CD14-positive monocyte (primary cell): ENCODE results near the gene CLDN20. TPM values are rescaled to one million over a fixed set of nuclear protein-coding genes. Genes with fewer than 3 reads are reported as not detected.

Source experiments
- DNase-seq, 3 donors: peaks; one replicate each; pipeline ENCODE4 v3.0.0-alpha.2; 2011 to 2022
- H2AFZ ChIP-seq: 2 replicates; pipeline ENCODE4 v1.6.0; 2012; ENCODE audit warnings: mild to moderate bottlenecking, low read depth, low read length, inconsistent platforms; ENCODE audit not compliant: insufficient read depth, poor library complexity, severe bottlenecking
- H3K27ac ChIP-seq, 2 donors: 1 replicate in 1 of 2; 2 replicates in 1 of 2; pipeline ENCODE4 v1.5.1; 2012 to 2013; ENCODE audit warnings: low read length in 2 of 2, control low read depth in 1 of 2, inconsistent platforms in 1 of 2, low read depth in 1 of 2, mild to moderate bottlenecking in 1 of 2
- H3K27me3 ChIP-seq, 2 donors: one replicate each; pipeline versions ENCODE4 v1.6.0 to v1.6.1; 2011 to 2013; ENCODE audit warnings: low read length in 2 of 2; ENCODE audit not compliant: control insufficient read depth in 2 of 2, insufficient read depth in 2 of 2
- H3K36me3 ChIP-seq, 2 donors: replicated peaks in 1 of 2; 1 replicate in 1 of 2; 2 replicates in 1 of 2; pipeline versions ENCODE4 v1.5.1 to v1.6.1; 2012 to 2013; ENCODE audit warnings: low read length in 2 of 2, control low read depth in 1 of 2, inconsistent platforms in 1 of 2, mild to moderate bottlenecking in 1 of 2; ENCODE audit not compliant: insufficient read depth in 2 of 2, control insufficient read depth in 1 of 2
- H3K4me1 ChIP-seq, 2 donors: 1 replicate in 1 of 2; 2 replicates in 1 of 2; pipeline versions ENCODE4 v1.5.1 to v1.6.1; 2012 to 2013; ENCODE audit warnings: low read length in 2 of 2, control low read depth in 1 of 2, inconsistent platforms in 1 of 2, mild to moderate bottlenecking in 1 of 2, moderate library complexity in 1 of 2; ENCODE audit not compliant: insufficient read depth in 2 of 2, control insufficient read depth in 1 of 2
- H3K4me2 ChIP-seq: replicated peaks from 2 replicates; pipeline ENCODE3; 2012; ENCODE audit warnings: low read length, moderate library complexity, mild to moderate bottlenecking; ENCODE audit not compliant: poor library complexity, severe bottlenecking; ENCODE audit errors: extremely low read depth
- H3K4me3 ChIP-seq, 3 experiments: fragments of 200-600 bp in 1 of 3; sonication (generic) in 1 of 3; replicated peaks in 1 of 3; 1 replicate in 2 of 3; 2 replicates in 1 of 3; pipeline ENCODE4 v1.5.1; 2011 to 2013; ENCODE audit warnings: low read length in 3 of 3, mild to moderate bottlenecking in 3 of 3, control low read depth in 2 of 3, low read depth in 2 of 3, inconsistent platforms in 1 of 3, moderate library complexity in 1 of 3
- H3K79me2 ChIP-seq: 2 replicates; pipeline ENCODE4 v1.6.0; 2012; ENCODE audit warnings: mild to moderate bottlenecking, control low read depth, inconsistent platforms, low read length, moderate library complexity; ENCODE audit not compliant: insufficient read depth
- H3K9ac ChIP-seq: 2 replicates; pipeline ENCODE4 v1.6.0; 2017; ENCODE audit warnings: low read length, mild to moderate bottlenecking; ENCODE audit not compliant: insufficient read depth, poor library complexity, severe bottlenecking
- H3K9me3 ChIP-seq, 2 donors: replicated peaks in 1 of 2; 1 replicate in 1 of 2; 2 replicates in 1 of 2; pipeline versions ENCODE4 v1.5.1 to v1.6.1; 2012 to 2013; ENCODE audit warnings: low read length in 2 of 2, control low read depth in 1 of 2; ENCODE audit not compliant: control insufficient read depth in 1 of 2, insufficient read depth in 1 of 2
- H4K20me1 ChIP-seq: 2 replicates; pipeline ENCODE4 v1.6.0; 2012; ENCODE audit warnings: mild to moderate bottlenecking, low read length, control low read depth, moderate library complexity; ENCODE audit not compliant: insufficient read depth
- H3K27ac Mint-ChIP-seq, 7 donors: one replicate each; pipeline ENCODE4 v1.8.0; 2020; ENCODE audit warnings: mild to moderate bottlenecking in 7 of 7, mixed read lengths in 7 of 7, moderate library complexity in 6 of 7, inconsistent platforms in 2 of 7
- H3K27me3 Mint-ChIP-seq, 3 donors: one replicate each; pipeline ENCODE4 v1.8.0; 2021 to 2022; ENCODE audit warnings: low read depth in 3 of 3, mild to moderate bottlenecking in 3 of 3, mixed read lengths in 3 of 3, moderate library complexity in 3 of 3, inconsistent platforms in 1 of 3
- H3K36me3 Mint-ChIP-seq, 2 donors: one replicate each; pipeline ENCODE4 v1.8.0; 2020; ENCODE audit warnings: mixed read lengths in 2 of 2, inconsistent platforms in 1 of 2, mild to moderate bottlenecking in 1 of 2
- H3K4me1 Mint-ChIP-seq: one replicate; pipeline ENCODE4 v1.8.0; 2020; ENCODE audit warnings: mild to moderate bottlenecking, mixed read lengths
- H3K4me3 Mint-ChIP-seq, 2 donors: one replicate each; pipeline ENCODE4 v1.8.0; 2020; ENCODE audit warnings: mild to moderate bottlenecking in 2 of 2, mixed read lengths in 2 of 2, moderate library complexity in 1 of 2
- H3K9me3 Mint-ChIP-seq, 7 donors: one replicate each; pipeline ENCODE4 v1.8.0; 2020 to 2022; ENCODE audit warnings: mixed read lengths in 7 of 7, mild to moderate bottlenecking in 6 of 7, moderate library complexity in 6 of 7, inconsistent platforms in 2 of 7
- CTCF ChIP-seq: fragments of 200-600 bp; IDR thresholded peaks from one replicate; pipeline ENCODE4 v1.8.0; 2022; ENCODE audit warnings: antibody characterized with exemption, mild to moderate bottlenecking
- WGBS: methylation state at CpG from one replicate; pipeline ENCODE4 v1.1.5; 2013; ENCODE audit warnings: missing lambda C conversion rate; ENCODE audit not compliant: insufficient coverage; 5-methylcytosine and 5-hydroxymethylcytosine counted together
- intact Hi-C, 2 donors: fragments of 100-400 bp; cut with micrococcal nuclease; formaldehyde crosslinking; loops; one replicate each; pipeline versions ENCODE4 v1.15.0 to v1.15.1; 2023
- polyA plus RNA-seq, 3 donors: library from polyadenylated mRNA; depleted of rRNA in 1 of 3; unstranded in 2 of 3; stranded (reverse) in 1 of 3; fragments of 300-500 nt in 2 of 3; fragments of >200 nt in 1 of 3; fragmentation: Illumina TruSeq in 2 of 3; gene quantifications; 1 replicate in 2 of 3; 2 replicates in 1 of 3; pipeline ENCODE4 v1.2.3, GENCODE V29; 2012 to 2021

Gene CLDN20
- polyA plus RNA-seq, 3 donors, result not detected

- no peak overlapping the region for H3K4me2 ChIP-seq
- no peaks in the 10 kb centered on the region for H3K27me3 ChIP-seq
- no peaks in the 10 kb centered on the region for H4K20me1 ChIP-seq
- Mint-ChIP-seq H3K27ac (peak overlapping the region in 2 of 7 donors; percentile 1 to 91), H3K4me3 (no peak overlapping the region), H3K36me3 (no peaks in the 10 kb centered on the region), H3K4me1 (peaks cover 46% of the 10 kb centered on the region), H3K9me3 (no peaks in the 10 kb centered on the region), H3K27me3 (peaks cover 3 to 10% (median 7%) of the 10 kb centered on the region in 3 donors)
- no peak for TF ChIP-seq CTCF
- H3K36me3 ChIP-seq, result no peaks in the 10 kb centered on the region
- H3K4me1 ChIP-seq, result peaks cover 45 to 46% of the 10 kb centered on the region in 2 donors
- H3K9ac ChIP-seq, result no peak overlapping the region
- H3K27ac ChIP-seq, result no peak overlapping the region
- no peak for DNase-seq
- H3K9me3 ChIP-seq, result no peaks in the 10 kb centered on the region
- no peaks in the 10 kb centered on the region for H3K79me2 ChIP-seq
- intact Hi-C loops, result no loop called here
- no peak overlapping the region for H3K4me3 ChIP-seq
- H2AFZ ChIP-seq, result no peak overlapping the region
- 90% methylated on average over 6 of the region's 7 CpGs for WGBS
Measured at GRCh38 chr6:155219299-155219698, 44.5 kb upstream of the CLDN20 start.

- WGBS, result 90% methylated on average over 5 of the region's 5 CpGs
- Histone ChIP-seq H3K4me2 (no peak overlapping the region), H3K79me2 (no peaks in the 10 kb centered on the region), H3K9me3 (no peaks in the 10 kb centered on the region), H3K27ac (peak overlapping the region; percentile 16 to 89), H3K36me3 (no peaks in the 10 kb centered on the region), H3K4me3 (no peak overlapping the region), H3K4me1 (peaks cover 51 to 52% of the 10 kb centered on the region in 2 donors), H3K9ac (no peak overlapping the region), H4K20me1 (no peaks in the 10 kb centered on the region), H3K27me3 (no peaks in the 10 kb centered on the region), H2AFZ (no peak overlapping the region)
- intact Hi-C loops, result loop anchor here in 1 of 2 donors (5.0 kb wide), 2 partner anchors 92 to 307 kb away; partner anchors contain the start of gene TFB1M
- Mint-ChIP-seq H3K27me3 (peaks cover 3 to 8% (median 7%) of the 10 kb centered on the region in 3 donors), H3K27ac (peak overlapping the region; percentile 52 to 91 (median 83)), H3K36me3 (no peaks in the 10 kb centered on the region), H3K9me3 (no peaks in the 10 kb centered on the region), H3K4me1 (peaks cover 52% of the 10 kb centered on the region), H3K4me3 (no peak overlapping the region)
- no peak for TF ChIP-seq CTCF
- DNase-seq, result peak in 1 of 3 donors; percentile 29
Measured at GRCh38 chr6:155219858-155220301, 43.9 kb upstream of the CLDN20 start.
